ENCODE measurements around the gene ZNF223. TPM values are rescaled to one million over a fixed set of nuclear protein-coding genes. Genes with fewer than 3 reads are reported as not detected.

The ZNF223 gene
- total RNA-seq, 1 experiment from 2014 or later: 2.2 TPM

- no peaks in the 10 kb centered on the region for H3K4me1 ChIP-seq (ENCODE audit: control insufficient read depth, insufficient read depth, low read length)
- intact Hi-C loops (cut with micrococcal nuclease; ENCODE audit: unreplicated experiment) (no loop called here), in situ Hi-C loops (cut with HindIII; ENCODE audit: low pct_unique_long_range_greater_than_20kb, low sequenced_read_pairs) (no loop called here)
- no peak for TF ChIP-seq POLR2AphosphoS5 (IDR thresholded peaks at IDR 0.05; ENCODE audit: low read depth, low read length)
- TF ChIP-seq, protein P1, sequence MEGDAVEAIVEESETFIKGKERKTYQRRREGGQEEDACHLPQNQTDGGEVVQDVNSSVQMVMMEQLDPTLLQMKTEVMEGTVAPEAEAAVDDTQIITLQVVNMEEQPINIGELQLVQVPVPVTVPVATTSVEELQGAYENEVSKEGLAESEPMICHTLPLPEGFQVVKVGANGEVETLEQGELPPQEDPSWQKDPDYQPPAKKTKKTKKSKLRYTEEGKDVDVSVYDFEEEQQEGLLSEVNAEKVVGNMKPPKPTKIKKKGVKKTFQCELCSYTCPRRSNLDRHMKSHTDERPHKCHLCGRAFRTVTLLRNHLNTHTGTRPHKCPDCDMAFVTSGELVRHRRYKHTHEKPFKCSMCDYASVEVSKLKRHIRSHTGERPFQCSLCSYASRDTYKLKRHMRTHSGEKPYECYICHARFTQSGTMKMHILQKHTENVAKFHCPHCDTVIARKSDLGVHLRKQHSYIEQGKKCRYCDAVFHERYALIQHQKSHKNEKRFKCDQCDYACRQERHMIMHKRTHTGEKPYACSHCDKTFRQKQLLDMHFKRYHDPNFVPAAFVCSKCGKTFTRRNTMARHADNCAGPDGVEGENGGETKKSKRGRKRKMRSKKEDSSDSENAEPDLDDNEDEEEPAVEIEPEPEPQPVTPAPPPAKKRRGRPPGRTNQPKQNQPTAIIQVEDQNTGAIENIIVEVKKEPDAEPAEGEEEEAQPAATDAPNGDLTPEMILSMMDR (IDR thresholded peaks at IDR 0.05): no peak
- TF ChIP-seq TCF7L2 (IDR thresholded peaks at IDR 0.05; ENCODE audit: low read depth, low read length): no peak
- TF ChIP-seq, protein P2, sequence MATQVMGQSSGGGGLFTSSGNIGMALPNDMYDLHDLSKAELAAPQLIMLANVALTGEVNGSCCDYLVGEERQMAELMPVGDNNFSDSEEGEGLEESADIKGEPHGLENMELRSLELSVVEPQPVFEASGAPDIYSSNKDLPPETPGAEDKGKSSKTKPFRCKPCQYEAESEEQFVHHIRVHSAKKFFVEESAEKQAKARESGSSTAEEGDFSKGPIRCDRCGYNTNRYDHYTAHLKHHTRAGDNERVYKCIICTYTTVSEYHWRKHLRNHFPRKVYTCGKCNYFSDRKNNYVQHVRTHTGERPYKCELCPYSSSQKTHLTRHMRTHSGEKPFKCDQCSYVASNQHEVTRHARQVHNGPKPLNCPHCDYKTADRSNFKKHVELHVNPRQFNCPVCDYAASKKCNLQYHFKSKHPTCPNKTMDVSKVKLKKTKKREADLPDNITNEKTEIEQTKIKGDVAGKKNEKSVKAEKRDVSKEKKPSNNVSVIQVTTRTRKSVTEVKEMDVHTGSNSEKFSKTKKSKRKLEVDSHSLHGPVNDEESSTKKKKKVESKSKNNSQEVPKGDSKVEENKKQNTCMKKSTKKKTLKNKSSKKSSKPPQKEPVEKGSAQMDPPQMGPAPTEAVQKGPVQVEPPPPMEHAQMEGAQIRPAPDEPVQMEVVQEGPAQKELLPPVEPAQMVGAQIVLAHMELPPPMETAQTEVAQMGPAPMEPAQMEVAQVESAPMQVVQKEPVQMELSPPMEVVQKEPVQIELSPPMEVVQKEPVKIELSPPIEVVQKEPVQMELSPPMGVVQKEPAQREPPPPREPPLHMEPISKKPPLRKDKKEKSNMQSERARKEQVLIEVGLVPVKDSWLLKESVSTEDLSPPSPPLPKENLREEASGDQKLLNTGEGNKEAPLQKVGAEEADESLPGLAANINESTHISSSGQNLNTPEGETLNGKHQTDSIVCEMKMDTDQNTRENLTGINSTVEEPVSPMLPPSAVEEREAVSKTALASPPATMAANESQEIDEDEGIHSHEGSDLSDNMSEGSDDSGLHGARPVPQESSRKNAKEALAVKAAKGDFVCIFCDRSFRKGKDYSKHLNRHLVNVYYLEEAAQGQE (IDR thresholded peaks at IDR 0.05; ENCODE audit: insufficient read depth in 1 of 2, low read depth in 2 of 2, low read length in 1 of 2): no peak
- TF ChIP-seq SIN3A (IDR thresholded peaks at IDR 0.05; ENCODE audit: borderline replicate concordance, insufficient read depth, low read depth, low read length): no peak
- DNase-seq (ENCODE audit: low read depth, low spot score) (no peak), ATAC-seq (no peak)
- BruUV-seq (replicated peaks): no TSS peak
- no peaks in the 10 kb centered on the region for H3K9me3 ChIP-seq (ENCODE audit: control insufficient read depth, insufficient read depth, low read depth, low read length)
- H3K27ac ChIP-seq (ENCODE audit: low read length): no peak overlapping the region
- ChIA-PET POLR2A (no interaction called here), CTCF (no interaction called here)
- no peak overlapping the region for H3K4me3 ChIP-seq (ENCODE audit: low read depth in 2 of 2, low read length in 2 of 2)
- H3K36me3 ChIP-seq (ENCODE audit: control insufficient read depth, insufficient read depth, low read length): no peaks in the 10 kb centered on the region; the same call in 1 of the 2 replicates
- H3K27me3 ChIP-seq (ENCODE audit: control insufficient read depth, insufficient read depth, low read length): no peaks in the 10 kb centered on the region
Observed at GRCh38 chr19:44092108-44092507, 40.3 kb downstream of the ZNF223 start.

- in situ Hi-C loops (cut with HindIII; ENCODE audit: low pct_unique_long_range_greater_than_20kb, low sequenced_read_pairs): no loop called here
- Histone ChIP-seq H3K36me3 (ENCODE audit: control insufficient read depth, insufficient read depth, low read length) (peaks cover 2% of the 10 kb centered on the region; the same call in 1 of the 2 replicates), H3K4me1 (ENCODE audit: control insufficient read depth, insufficient read depth, low read length) (no peaks in the 10 kb centered on the region), H3K27ac (ENCODE audit: low read length) (peak within 1 kb of the TSS; percentile 87), H3K9me3 (ENCODE audit: control insufficient read depth, insufficient read depth, low read depth, low read length) (no peaks in the 10 kb centered on the region), H3K4me3 (ENCODE audit: low read depth in 2 of 2, low read length in 2 of 2) (peak within 1 kb of the TSS; percentile 88 to 93), H3K27me3 (ENCODE audit: control insufficient read depth, insufficient read depth, low read length) (no peaks in the 10 kb centered on the region)
- ATAC-seq (peak; percentile 98), DNase-seq (ENCODE audit: low read depth, low spot score) (no peak)
- intact Hi-C loops (cut with micrococcal nuclease; ENCODE audit: unreplicated experiment): no loop called here
- no TSS peak for BruUV-seq (replicated peaks)
- TF ChIP-seq, protein P2 (IDR thresholded peaks at IDR 0.05; ENCODE audit: insufficient read depth in 1 of 2, low read depth in 2 of 2, low read length in 1 of 2): no peak
- TF ChIP-seq POLR2AphosphoS5 (IDR thresholded peaks at IDR 0.05; ENCODE audit: low read depth, low read length): peak; percentile 61; the same call in 1 of the 2 replicates
- no peak for TF ChIP-seq TCF7L2 (IDR thresholded peaks at IDR 0.05; ENCODE audit: low read depth, low read length)
- TF ChIP-seq, protein P1 (IDR thresholded peaks at IDR 0.05): no peak
- no peak; the same call in 1 of the 2 replicates for TF ChIP-seq SIN3A (IDR thresholded peaks at IDR 0.05; ENCODE audit: borderline replicate concordance, insufficient read depth, low read depth, low read length)
- POLR2A ChIA-PET: no interaction called here
- CTCF ChIA-PET: interaction anchor here (0.7 kb wide), 1 partner anchor 406 kb away, joined by 3 read pairs; the partner anchor contains the start of gene ZNF180
Observed at GRCh38 chr19:44093931-44094765, 42.3 kb downstream of the ZNF223 start, which contains the start of gene ZNF224. Gene ZNF224 (plus strand): TSS chr19:44094361. CDS start chr19:44097874, 3,513 bp downstream.
